Panc1 (cell line): ENCODE measurements around the gene CCDC66.

Experiments used
- POLR2AphosphoS5 ChIP-seq: IDR thresholded peaks from 2 replicates; pipeline ENCODE4 v1.6.1; 2012; ENCODE audit warnings: mild to moderate bottlenecking, low read depth, low read length, moderate library complexity
- SIN3A ChIP-seq: IDR thresholded peaks from 2 replicates; pipeline ENCODE4 v1.6.1; 2012; ENCODE audit warnings: low read depth, mild to moderate bottlenecking, low read length, moderate library complexity, borderline replicate concordance; ENCODE audit not compliant: insufficient read depth
- TCF7L2 ChIP-seq: IDR thresholded peaks from 2 replicates; pipeline ENCODE4 v1.6.1; 2011; ENCODE audit warnings: mild to moderate bottlenecking, low read depth, low read length, inconsistent platforms
- TF ChIP-seq, protein P1 (sequence below): fragments of 450-650 bp; IDR thresholded peaks from 2 replicates; pipeline ENCODE4 v1.5.1; 2017; ENCODE audit warnings: mild to moderate bottlenecking
- TF ChIP-seq, protein P2 (sequence below), 2 experiments: IDR thresholded peaks; 2 replicates each; pipeline ENCODE4 v1.6.1; 2011 to 2012; ENCODE audit warnings: low read depth in 2 of 2, control low read depth in 1 of 2, low read length in 1 of 2, mild to moderate bottlenecking in 1 of 2, moderate library complexity in 1 of 2; ENCODE audit not compliant: insufficient read depth in 1 of 2

- TF ChIP-seq, protein P1, sequence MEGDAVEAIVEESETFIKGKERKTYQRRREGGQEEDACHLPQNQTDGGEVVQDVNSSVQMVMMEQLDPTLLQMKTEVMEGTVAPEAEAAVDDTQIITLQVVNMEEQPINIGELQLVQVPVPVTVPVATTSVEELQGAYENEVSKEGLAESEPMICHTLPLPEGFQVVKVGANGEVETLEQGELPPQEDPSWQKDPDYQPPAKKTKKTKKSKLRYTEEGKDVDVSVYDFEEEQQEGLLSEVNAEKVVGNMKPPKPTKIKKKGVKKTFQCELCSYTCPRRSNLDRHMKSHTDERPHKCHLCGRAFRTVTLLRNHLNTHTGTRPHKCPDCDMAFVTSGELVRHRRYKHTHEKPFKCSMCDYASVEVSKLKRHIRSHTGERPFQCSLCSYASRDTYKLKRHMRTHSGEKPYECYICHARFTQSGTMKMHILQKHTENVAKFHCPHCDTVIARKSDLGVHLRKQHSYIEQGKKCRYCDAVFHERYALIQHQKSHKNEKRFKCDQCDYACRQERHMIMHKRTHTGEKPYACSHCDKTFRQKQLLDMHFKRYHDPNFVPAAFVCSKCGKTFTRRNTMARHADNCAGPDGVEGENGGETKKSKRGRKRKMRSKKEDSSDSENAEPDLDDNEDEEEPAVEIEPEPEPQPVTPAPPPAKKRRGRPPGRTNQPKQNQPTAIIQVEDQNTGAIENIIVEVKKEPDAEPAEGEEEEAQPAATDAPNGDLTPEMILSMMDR: peak; percentile 25; the same call in 1 of the 2 replicates
- TF ChIP-seq SIN3A: no peak
- TF ChIP-seq POLR2AphosphoS5: no peak
- TF ChIP-seq, protein P2, sequence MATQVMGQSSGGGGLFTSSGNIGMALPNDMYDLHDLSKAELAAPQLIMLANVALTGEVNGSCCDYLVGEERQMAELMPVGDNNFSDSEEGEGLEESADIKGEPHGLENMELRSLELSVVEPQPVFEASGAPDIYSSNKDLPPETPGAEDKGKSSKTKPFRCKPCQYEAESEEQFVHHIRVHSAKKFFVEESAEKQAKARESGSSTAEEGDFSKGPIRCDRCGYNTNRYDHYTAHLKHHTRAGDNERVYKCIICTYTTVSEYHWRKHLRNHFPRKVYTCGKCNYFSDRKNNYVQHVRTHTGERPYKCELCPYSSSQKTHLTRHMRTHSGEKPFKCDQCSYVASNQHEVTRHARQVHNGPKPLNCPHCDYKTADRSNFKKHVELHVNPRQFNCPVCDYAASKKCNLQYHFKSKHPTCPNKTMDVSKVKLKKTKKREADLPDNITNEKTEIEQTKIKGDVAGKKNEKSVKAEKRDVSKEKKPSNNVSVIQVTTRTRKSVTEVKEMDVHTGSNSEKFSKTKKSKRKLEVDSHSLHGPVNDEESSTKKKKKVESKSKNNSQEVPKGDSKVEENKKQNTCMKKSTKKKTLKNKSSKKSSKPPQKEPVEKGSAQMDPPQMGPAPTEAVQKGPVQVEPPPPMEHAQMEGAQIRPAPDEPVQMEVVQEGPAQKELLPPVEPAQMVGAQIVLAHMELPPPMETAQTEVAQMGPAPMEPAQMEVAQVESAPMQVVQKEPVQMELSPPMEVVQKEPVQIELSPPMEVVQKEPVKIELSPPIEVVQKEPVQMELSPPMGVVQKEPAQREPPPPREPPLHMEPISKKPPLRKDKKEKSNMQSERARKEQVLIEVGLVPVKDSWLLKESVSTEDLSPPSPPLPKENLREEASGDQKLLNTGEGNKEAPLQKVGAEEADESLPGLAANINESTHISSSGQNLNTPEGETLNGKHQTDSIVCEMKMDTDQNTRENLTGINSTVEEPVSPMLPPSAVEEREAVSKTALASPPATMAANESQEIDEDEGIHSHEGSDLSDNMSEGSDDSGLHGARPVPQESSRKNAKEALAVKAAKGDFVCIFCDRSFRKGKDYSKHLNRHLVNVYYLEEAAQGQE (IDR thresholded peaks at IDR 0.05; ENCODE audit: insufficient read depth in 1 of 2, low read depth in 2 of 2, low read length in 1 of 2): no peak
- no peak for TF ChIP-seq TCF7L2
Observed at GRCh38 chr3:56547486-56547885, 9.5 kb upstream of the CCDC66 start.
